HEK293 (cell line): Measurements from ENCODE around the gene RNF41.

ENCODE experiments used
- MZF1 ChIP-seq: fragments of 450-650 bp; formaldehyde crosslinking; IDR thresholded peaks from 2 replicates; pipeline ENCODE4 v1.5.1; 2017; ENCODE audit warnings: missing biosample characterization, missing genetic modification characterization, borderline replicate concordance
- SETDB1 ChIP-seq: IDR thresholded peaks from one replicate; pipeline ENCODE4 v1.6.1; 2017; ENCODE audit warnings: mild to moderate bottlenecking, low read length, moderate library complexity, mixed read lengths; ENCODE audit not compliant: insufficient read length
- SP7 ChIP-seq: fragments of 450-650 bp; formaldehyde crosslinking; IDR thresholded peaks from 2 replicates; pipeline ENCODE4 v1.5.1; 2016; ENCODE audit warnings: missing biosample characterization, missing genetic modification characterization
- ZBTB17 ChIP-seq: fragments of 450-650 bp; formaldehyde crosslinking; IDR thresholded peaks from 2 replicates; pipeline ENCODE4 v1.5.1; 2016; ENCODE audit warnings: missing biosample characterization, missing genetic modification characterization
- ZBTB8A ChIP-seq: fragments of 450-650 bp; formaldehyde crosslinking; IDR thresholded peaks from 2 replicates; pipeline ENCODE4 v1.5.1; 2016; ENCODE audit warnings: missing biosample characterization, missing genetic modification characterization
- ZFP37 ChIP-seq: fragments of 450-650 bp; formaldehyde crosslinking; IDR thresholded peaks from 2 replicates; pipeline ENCODE4 v1.5.1; 2016; ENCODE audit warnings: missing biosample characterization, missing genetic modification characterization
- ZIC2 ChIP-seq: fragments of 450-650 bp; formaldehyde crosslinking; IDR thresholded peaks from 2 replicates; pipeline ENCODE4 v1.5.1; 2016; ENCODE audit warnings: missing biosample characterization, missing genetic modification characterization
- ZNF133 ChIP-seq: fragments of 450-650 bp; formaldehyde crosslinking; IDR thresholded peaks from 2 replicates; pipeline ENCODE4 v1.5.1; 2016; ENCODE audit warnings: missing biosample characterization, missing genetic modification characterization
- ZNF366 ChIP-seq: fragments of 450-650 bp; formaldehyde crosslinking; conservative IDR thresholded peaks from 2 replicates; pipeline ENCODE4 v1.5.1; 2016; ENCODE audit warnings: missing biosample characterization, missing genetic modification characterization
- ZNF37A ChIP-seq: fragments of 450-650 bp; IDR thresholded peaks from 2 replicates; pipeline ENCODE4 v1.5.1; 2018; ENCODE audit warnings: missing biosample characterization, missing genetic modification characterization
- ZNF394 ChIP-seq: fragments of 450-650 bp; formaldehyde crosslinking; IDR thresholded peaks from 2 replicates; pipeline ENCODE4 v1.5.1; 2016; ENCODE audit warnings: missing biosample characterization, missing genetic modification characterization, mild to moderate bottlenecking, moderate library complexity, borderline replicate concordance
- ZNF423 ChIP-seq: fragments of 450-650 bp; formaldehyde crosslinking; IDR thresholded peaks from 2 replicates; pipeline ENCODE4 v1.5.1; 2016; ENCODE audit warnings: missing biosample characterization, missing genetic modification characterization
- ZNF501 ChIP-seq: fragments of 450-650 bp; formaldehyde crosslinking; IDR thresholded peaks from 2 replicates; pipeline ENCODE4 v1.5.1; 2016; ENCODE audit warnings: missing biosample characterization, missing genetic modification characterization
- ZNF530 ChIP-seq: fragments of 450-650 bp; formaldehyde crosslinking; IDR thresholded peaks from 2 replicates; pipeline ENCODE4 v1.5.1; 2016; ENCODE audit warnings: low read depth, missing biosample characterization, missing genetic modification characterization
- ZNF585B ChIP-seq: fragments of 450-650 bp; formaldehyde crosslinking; IDR thresholded peaks from 2 replicates; pipeline ENCODE4 v1.5.1; 2016; ENCODE audit warnings: missing biosample characterization, missing genetic modification characterization
- ZNF610 ChIP-seq: fragments of 450-650 bp; formaldehyde crosslinking; IDR thresholded peaks from 2 replicates; pipeline ENCODE4 v1.5.1; 2016; ENCODE audit warnings: missing biosample characterization, missing genetic modification characterization, borderline replicate concordance
- ZNF707 ChIP-seq: fragments of 450-650 bp; formaldehyde crosslinking; IDR thresholded peaks from 2 replicates; pipeline ENCODE4 v1.5.1; 2016; ENCODE audit warnings: missing biosample characterization, missing genetic modification characterization
- ZNF791 ChIP-seq: fragments of 450-650 bp; formaldehyde crosslinking; IDR thresholded peaks from 2 replicates; pipeline ENCODE4 v1.5.1; 2016; ENCODE audit warnings: missing biosample characterization, missing genetic modification characterization
- ZSCAN16 ChIP-seq: fragments of 450-650 bp; formaldehyde crosslinking; IDR thresholded peaks from 2 replicates; pipeline ENCODE4 v1.5.1; 2016; ENCODE audit warnings: missing biosample characterization, missing genetic modification characterization
- TF ChIP-seq, protein P1 (sequence below): fragments of 450-650 bp; formaldehyde crosslinking; IDR thresholded peaks from 2 replicates; pipeline ENCODE4 v1.5.1; 2017; ENCODE audit warnings: missing biosample characterization, missing genetic modification characterization
- TF ChIP-seq, protein P2 (sequence below): fragments of 450-650 bp; formaldehyde crosslinking; IDR thresholded peaks from 2 replicates; pipeline ENCODE4 v1.5.1; 2016; ENCODE audit warnings: missing biosample characterization, missing genetic modification characterization
- TF ChIP-seq, protein P3 (sequence below): fragments of 450-650 bp; formaldehyde crosslinking; conservative IDR thresholded peaks from 2 replicates; pipeline ENCODE4 v1.5.1; 2016; ENCODE audit warnings: low read depth, missing biosample characterization, missing genetic modification characterization
- TF ChIP-seq, protein P4 (sequence below): fragments of 450-650 bp; formaldehyde crosslinking; IDR thresholded peaks from 2 replicates; pipeline ENCODE4 v1.5.1; 2016; ENCODE audit warnings: missing biosample characterization, missing genetic modification characterization

Gene RNF41

DNA sequence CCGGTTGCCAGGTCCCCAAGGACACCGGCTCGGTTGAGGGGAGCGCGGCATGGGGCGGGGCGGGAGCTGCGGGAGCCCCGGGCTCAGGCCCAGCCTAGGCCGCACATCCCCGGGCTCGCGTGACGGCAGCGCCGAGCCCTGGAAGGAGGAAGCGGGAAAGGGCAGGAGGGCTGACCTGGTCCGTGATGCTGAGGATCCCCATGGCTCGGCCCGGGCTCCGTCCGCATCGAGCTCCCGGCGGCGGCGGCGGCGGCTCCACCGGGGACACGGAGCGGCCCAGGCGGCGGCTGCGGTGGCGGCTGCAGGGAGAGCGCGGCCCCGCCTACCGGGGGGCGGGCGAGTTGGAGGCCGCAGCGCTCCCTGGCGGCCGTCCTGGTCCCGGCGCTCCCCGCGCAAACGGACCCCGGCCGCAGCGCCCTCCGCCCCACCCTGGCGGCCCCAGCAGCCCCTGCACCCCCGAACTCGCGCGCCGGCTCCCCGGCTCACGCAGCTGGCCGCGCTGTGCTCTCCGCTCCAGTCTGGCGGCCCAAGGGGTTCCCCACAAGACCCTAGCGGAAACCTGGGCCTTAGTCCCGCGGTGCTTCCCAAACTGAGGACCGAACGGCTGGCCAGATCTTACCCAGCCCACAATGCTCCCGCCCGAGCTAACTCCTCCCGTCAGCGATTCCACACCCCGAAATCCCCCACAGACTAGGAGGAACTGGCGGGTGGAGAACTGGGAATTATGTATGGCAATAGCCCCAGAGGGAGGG is 36.5 kb upstream of the RNF41 start, which contains the start of gene ANKRD52 (continued):
- TF ChIP-seq, protein P1, sequence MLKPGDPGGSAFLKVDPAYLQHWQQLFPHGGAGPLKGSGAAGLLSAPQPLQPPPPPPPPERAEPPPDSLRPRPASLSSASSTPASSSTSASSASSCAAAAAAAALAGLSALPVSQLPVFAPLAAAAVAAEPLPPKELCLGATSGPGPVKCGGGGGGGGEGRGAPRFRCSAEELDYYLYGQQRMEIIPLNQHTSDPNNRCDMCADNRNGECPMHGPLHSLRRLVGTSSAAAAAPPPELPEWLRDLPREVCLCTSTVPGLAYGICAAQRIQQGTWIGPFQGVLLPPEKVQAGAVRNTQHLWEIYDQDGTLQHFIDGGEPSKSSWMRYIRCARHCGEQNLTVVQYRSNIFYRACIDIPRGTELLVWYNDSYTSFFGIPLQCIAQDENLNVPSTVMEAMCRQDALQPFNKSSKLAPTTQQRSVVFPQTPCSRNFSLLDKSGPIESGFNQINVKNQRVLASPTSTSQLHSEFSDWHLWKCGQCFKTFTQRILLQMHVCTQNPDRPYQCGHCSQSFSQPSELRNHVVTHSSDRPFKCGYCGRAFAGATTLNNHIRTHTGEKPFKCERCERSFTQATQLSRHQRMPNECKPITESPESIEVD: no peak
- peak; percentile 72; the same call in 1 of the 2 replicates for TF ChIP-seq ZNF610 (tag by site-specific recombination)
- TF ChIP-seq ZNF501 (tag by site-specific recombination): 0 out of 2 replicates have a peak, but pooled peaks have one; percentile 24
- TF ChIP-seq ZFP37 (tag by site-specific recombination): peak; percentile 44; the same call in 1 of the 2 replicates
- TF ChIP-seq, protein P2, sequence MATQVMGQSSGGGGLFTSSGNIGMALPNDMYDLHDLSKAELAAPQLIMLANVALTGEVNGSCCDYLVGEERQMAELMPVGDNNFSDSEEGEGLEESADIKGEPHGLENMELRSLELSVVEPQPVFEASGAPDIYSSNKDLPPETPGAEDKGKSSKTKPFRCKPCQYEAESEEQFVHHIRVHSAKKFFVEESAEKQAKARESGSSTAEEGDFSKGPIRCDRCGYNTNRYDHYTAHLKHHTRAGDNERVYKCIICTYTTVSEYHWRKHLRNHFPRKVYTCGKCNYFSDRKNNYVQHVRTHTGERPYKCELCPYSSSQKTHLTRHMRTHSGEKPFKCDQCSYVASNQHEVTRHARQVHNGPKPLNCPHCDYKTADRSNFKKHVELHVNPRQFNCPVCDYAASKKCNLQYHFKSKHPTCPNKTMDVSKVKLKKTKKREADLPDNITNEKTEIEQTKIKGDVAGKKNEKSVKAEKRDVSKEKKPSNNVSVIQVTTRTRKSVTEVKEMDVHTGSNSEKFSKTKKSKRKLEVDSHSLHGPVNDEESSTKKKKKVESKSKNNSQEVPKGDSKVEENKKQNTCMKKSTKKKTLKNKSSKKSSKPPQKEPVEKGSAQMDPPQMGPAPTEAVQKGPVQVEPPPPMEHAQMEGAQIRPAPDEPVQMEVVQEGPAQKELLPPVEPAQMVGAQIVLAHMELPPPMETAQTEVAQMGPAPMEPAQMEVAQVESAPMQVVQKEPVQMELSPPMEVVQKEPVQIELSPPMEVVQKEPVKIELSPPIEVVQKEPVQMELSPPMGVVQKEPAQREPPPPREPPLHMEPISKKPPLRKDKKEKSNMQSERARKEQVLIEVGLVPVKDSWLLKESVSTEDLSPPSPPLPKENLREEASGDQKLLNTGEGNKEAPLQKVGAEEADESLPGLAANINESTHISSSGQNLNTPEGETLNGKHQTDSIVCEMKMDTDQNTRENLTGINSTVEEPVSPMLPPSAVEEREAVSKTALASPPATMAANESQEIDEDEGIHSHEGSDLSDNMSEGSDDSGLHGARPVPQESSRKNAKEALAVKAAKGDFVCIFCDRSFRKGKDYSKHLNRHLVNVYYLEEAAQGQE (tag by site-specific recombination): no peak
- no peak for TF ChIP-seq ZNF366
- TF ChIP-seq ZNF585B (tag by site-specific recombination): no peak
- no peak for TF ChIP-seq ZNF707
- no peak for TF ChIP-seq ZNF791 (tag by site-specific recombination)
- TF ChIP-seq ZNF133 (tag by site-specific recombination): peak; percentile 39; the same call in 1 of the 2 replicates
- peak; percentile 26; the same call in 1 of the 2 replicates for TF ChIP-seq ZSCAN16 (tag by site-specific recombination)
- no peak for TF ChIP-seq ZNF530 (tag by site-specific recombination)
- TF ChIP-seq, protein P3, sequence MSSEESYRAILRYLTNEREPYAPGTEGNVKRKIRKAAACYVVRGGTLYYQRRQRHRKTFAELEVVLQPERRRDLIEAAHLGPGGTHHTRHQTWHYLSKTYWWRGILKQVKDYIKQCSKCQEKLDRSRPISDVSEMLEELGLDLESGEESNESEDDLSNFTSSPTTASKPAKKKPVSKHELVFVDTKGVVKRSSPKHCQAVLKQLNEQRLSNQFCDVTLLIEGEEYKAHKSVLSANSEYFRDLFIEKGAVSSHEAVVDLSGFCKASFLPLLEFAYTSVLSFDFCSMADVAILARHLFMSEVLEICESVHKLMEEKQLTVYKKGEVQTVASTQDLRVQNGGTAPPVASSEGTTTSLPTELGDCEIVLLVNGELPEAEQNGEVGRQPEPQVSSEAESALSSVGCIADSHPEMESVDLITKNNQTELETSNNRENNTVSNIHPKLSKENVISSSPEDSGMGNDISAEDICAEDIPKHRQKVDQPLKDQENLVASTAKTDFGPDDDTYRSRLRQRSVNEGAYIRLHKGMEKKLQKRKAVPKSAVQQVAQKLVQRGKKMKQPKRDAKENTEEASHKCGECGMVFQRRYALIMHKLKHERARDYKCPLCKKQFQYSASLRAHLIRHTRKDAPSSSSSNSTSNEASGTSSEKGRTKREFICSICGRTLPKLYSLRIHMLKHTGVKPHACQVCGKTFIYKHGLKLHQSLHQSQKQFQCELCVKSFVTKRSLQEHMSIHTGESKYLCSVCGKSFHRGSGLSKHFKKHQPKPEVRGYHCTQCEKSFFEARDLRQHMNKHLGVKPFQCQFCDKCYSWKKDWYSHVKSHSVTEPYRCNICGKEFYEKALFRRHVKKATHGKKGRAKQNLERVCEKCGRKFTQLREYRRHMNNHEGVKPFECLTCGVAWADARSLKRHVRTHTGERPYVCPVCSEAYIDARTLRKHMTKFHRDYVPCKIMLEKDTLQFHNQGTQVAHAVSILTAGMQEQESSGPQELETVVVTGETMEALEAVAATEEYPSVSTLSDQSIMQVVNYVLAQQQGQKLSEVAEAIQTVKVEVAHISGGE (tag by site-specific recombination): 0 out of 2 replicates have a peak, but pooled peaks have one; percentile 9
- TF ChIP-seq ZIC2: peak; percentile 39; the same call in 1 of the 2 replicates
- no peak for TF ChIP-seq ZNF423
- TF ChIP-seq, protein P4, sequence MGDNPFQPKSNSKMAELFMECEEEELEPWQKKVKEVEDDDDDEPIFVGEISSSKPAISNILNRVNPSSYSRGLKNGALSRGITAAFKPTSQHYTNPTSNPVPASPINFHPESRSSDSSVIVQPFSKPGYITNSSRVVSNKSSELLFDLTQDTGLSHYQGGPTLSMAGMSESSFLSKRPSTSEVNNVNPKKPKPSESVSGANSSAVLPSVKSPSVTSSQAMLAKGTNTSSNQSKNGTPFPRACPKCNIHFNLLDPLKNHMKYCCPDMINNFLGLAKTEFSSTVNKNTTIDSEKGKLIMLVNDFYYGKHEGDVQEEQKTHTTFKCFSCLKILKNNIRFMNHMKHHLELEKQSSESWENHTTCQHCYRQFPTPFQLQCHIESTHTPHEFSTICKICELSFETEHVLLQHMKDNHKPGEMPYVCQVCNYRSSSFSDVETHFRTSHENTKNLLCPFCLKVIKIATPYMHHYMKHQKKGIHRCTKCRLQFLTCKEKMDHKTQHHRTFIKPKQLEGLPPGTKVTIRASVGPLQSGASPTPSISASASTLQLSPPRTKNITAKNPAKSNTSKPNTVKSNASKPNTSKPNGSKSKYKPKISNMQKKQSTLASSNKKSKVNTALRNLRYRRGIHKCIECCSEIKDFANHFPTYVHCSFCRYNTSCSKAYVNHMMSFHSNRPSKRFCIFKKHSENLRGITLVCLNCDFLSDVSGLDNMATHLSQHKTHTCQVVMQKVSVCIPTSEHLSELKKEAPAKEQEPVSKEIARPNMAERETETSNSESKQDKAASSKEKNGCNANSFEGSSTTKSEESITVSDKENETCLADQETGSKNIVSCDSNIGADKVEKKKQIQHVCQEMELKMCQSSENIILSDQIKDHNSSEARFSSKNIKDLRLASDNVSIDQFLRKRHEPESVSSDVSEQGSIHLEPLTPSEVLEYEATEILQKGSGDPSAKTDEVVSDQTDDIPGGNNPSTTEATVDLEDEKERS (tag by site-specific recombination): no peak
- no peak for TF ChIP-seq MZF1 (tag by site-specific recombination)
- no peak for TF ChIP-seq ZNF394 (tag by site-specific recombination)
- peak; percentile 40; the same call in 1 of the 2 replicates for TF ChIP-seq SP7
- peak; percentile 51 for TF ChIP-seq ZBTB8A
- 0 out of 2 replicates have a peak, but pooled peaks have one; percentile 25 for TF ChIP-seq ZBTB17 (tag by site-specific recombination)
- 0 out of 2 replicates have a peak, but pooled peaks have one; percentile 3 for TF ChIP-seq ZNF37A
- TF ChIP-seq SETDB1: no peak
